HAP-1 (cell line): ENCODE data around the gene KXD1.

Experiments
- DNase-seq, 2 experiments: peaks; one replicate each; pipeline ENCODE4 v3.0.0-alpha.2; 2016 to 2020; ENCODE audit warnings: low spot score in 2 of 2
- H3K27me3 ChIP-seq: fragments of 250-450 bp; sonication (Bioruptor Pico); 2 replicates; pipeline ENCODE4 v1.5.1; 2020; ENCODE audit warnings: low read depth, mild to moderate bottlenecking, moderate library complexity
- H3K36me3 ChIP-seq: fragments of 250-450 bp; sonication (Bioruptor Pico); replicated peaks from 2 replicates; pipeline ENCODE4 v1.5.1; 2020; ENCODE audit warnings: mild to moderate bottlenecking
- H3K4me1 ChIP-seq: fragments of 250-450 bp; sonication (Bioruptor Pico); 2 replicates; pipeline ENCODE4 v1.5.1; 2020; ENCODE audit warnings: mild to moderate bottlenecking
- H3K4me3 ChIP-seq: fragments of 250-450 bp; sonication (Bioruptor Pico); 2 replicates; pipeline ENCODE4 v1.5.1; 2020; ENCODE audit warnings: mild to moderate bottlenecking, moderate library complexity
- H3K9me3 ChIP-seq: fragments of 250-450 bp; sonication (Bioruptor Pico); 2 replicates; pipeline ENCODE4 v1.5.1; 2020; ENCODE audit warnings: mild to moderate bottlenecking, moderate library complexity
- in situ Hi-C: fragments of 300-500 bp; cut with MboI; formaldehyde crosslinking; loops from 3 replicates; pipeline ENCODE4 v1.14.3; 2020; ENCODE audit warnings: low sequenced_read_pairs, inconsistent platforms, mixed read lengths

KXD1 gene

GRCh38 chr19:18612772-18613588 lies 55.3 kb downstream of the KXD1 start, which contains the start of gene TMEM59L:
Gene TMEM59L, plus strand, starts transcription at chr19:18612870. Its CDS starts 89 bp downstream, at chr19:18612959.
- DNase-seq, result peak; percentile 30 to 75
- in situ Hi-C loops, result no loop called here
- Histone ChIP-seq H3K9me3 (no peaks in the 10 kb centered on the region), H3K4me3 (peak within 1 kb of the TSS; percentile 36), H3K4me1 (peaks cover 8% of the 10 kb centered on the region), H3K27me3 (peaks cover 42% of the 10 kb centered on the region), H3K36me3 (no peaks in the 10 kb centered on the region)

GRCh38 chr19:18613589-18614234 lies 56.0 kb downstream of the KXD1 start:
- no peaks in the 10 kb centered on the region for H3K9me3 ChIP-seq
- H3K4me3 ChIP-seq, result peak overlapping the region; percentile 36
- in situ Hi-C loops, result no loop called here
- H3K36me3 ChIP-seq, result no peaks in the 10 kb centered on the region
- DNase-seq, result no peak
- peaks cover 8% of the 10 kb centered on the region for H3K4me1 ChIP-seq
- peaks cover 35% of the 10 kb centered on the region for H3K27me3 ChIP-seq

GRCh38 chr19:18616023-18616422 lies 58.4 kb downstream of the KXD1 start:
- Histone ChIP-seq H3K36me3 (no peaks in the 10 kb centered on the region), H3K9me3 (no peaks in the 10 kb centered on the region), H3K4me3 (no peak overlapping the region), H3K4me1 (peaks cover 8% of the 10 kb centered on the region), H3K27me3 (peaks cover 11% of the 10 kb centered on the region)
- DNase-seq, result no peak
- in situ Hi-C loops, result no loop called here

GRCh38 chr19:18617562-18617961 lies 59.9 kb downstream of the KXD1 start:
- Histone ChIP-seq H3K4me1 (no peaks in the 10 kb centered on the region; the same call in 1 of the 2 replicates), H3K36me3 (no peaks in the 10 kb centered on the region), H3K9me3 (no peaks in the 10 kb centered on the region), H3K4me3 (no peak overlapping the region), H3K27me3 (peaks cover under 1% of the 10 kb centered on the region)
- in situ Hi-C loops, result no loop called here
- DNase-seq, result no peak

GRCh38 chr19:18618236-18618635 lies 60.6 kb downstream of the KXD1 start:
- no peaks in the 10 kb centered on the region for H3K9me3 ChIP-seq
- in situ Hi-C loops, result no loop called here
- H3K4me1 ChIP-seq, result no peaks in the 10 kb centered on the region; the same call in 1 of the 2 replicates
- no peak overlapping the region for H3K4me3 ChIP-seq
- no peak for DNase-seq
- no peaks in the 10 kb centered on the region for H3K36me3 ChIP-seq
- no peaks in the 10 kb centered on the region for H3K27me3 ChIP-seq
